ACC112 (cell line): ENCODE results near the gene SLC8B1.

Source experiments
- H2AFZ ChIP-seq: fragments of 200-600 bp; sonication (generic); one replicate; pipeline ENCODE4 v1.6.0; 2017; ENCODE audit warnings: antibody characterized with exemption, low read length; ENCODE audit not compliant: unreplicated experiment
- H3K27ac ChIP-seq: fragments of 200-600 bp; sonication (generic); 2 replicates; pipeline ENCODE4 v1.5.1; 2014; ENCODE audit warnings: low read depth, mild to moderate bottlenecking, antibody characterized with exemption, low read length, moderate library complexity
- H3K27me3 ChIP-seq: fragments of 200-600 bp; sonication (generic); 2 replicates; pipeline ENCODE4 v1.6.1; 2014; ENCODE audit warnings: mild to moderate bottlenecking, antibody characterized with exemption, low read length, moderate library complexity, mixed read lengths; ENCODE audit not compliant: insufficient read depth
- H3K36me3 ChIP-seq: fragments of 200-600 bp; sonication (generic); 2 replicates; pipeline ENCODE4 v1.6.1; 2016; ENCODE audit warnings: mild to moderate bottlenecking, antibody characterized with exemption, low read length, moderate library complexity, mixed read lengths; ENCODE audit not compliant: insufficient read depth
- H3K4me1 ChIP-seq: fragments of 200-600 bp; sonication (generic); one replicate; pipeline ENCODE4 v1.6.1; 2016; ENCODE audit warnings: low read length, mixed read lengths; ENCODE audit not compliant: insufficient read depth, unreplicated experiment, control insufficient read depth
- H3K4me3 ChIP-seq: fragments of 200-600 bp; sonication (generic); 2 replicates; pipeline ENCODE4 v1.5.1; 2014; ENCODE audit warnings: mild to moderate bottlenecking, low read depth, low read length
- H3K79me2 ChIP-seq: fragments of 200-600 bp; sonication (generic); one replicate; pipeline ENCODE4 v1.6.0; 2016; ENCODE audit warnings: low read length; ENCODE audit not compliant: control insufficient read depth, unreplicated experiment, insufficient read depth

Gene SLC8B1

GRCh38 chr12:113292547-113292946 is 42.4 kb downstream of the SLC8B1 start:
- no peak overlapping the region for H2AFZ ChIP-seq
- H3K27me3 ChIP-seq, result no peaks in the 10 kb centered on the region
- peaks cover 12% of the 10 kb centered on the region for H3K4me1 ChIP-seq
- peak overlapping the region; percentile 24; the same call in 1 of the 2 replicates for H3K27ac ChIP-seq
- H3K36me3 ChIP-seq, result no peaks in the 10 kb centered on the region
- no peaks in the 10 kb centered on the region for H3K79me2 ChIP-seq
- no peak overlapping the region for H3K4me3 ChIP-seq

- Histone ChIP-seq H3K4me3 (no peak overlapping the region), H3K27me3 (no peaks in the 10 kb centered on the region), H3K79me2 (no peaks in the 10 kb centered on the region), H3K27ac (peak overlapping the region; percentile 24; the same call in 1 of the 2 replicates), H3K36me3 (no peaks in the 10 kb centered on the region), H2AFZ (no peak overlapping the region), H3K4me1 (peaks cover 12% of the 10 kb centered on the region)
Measured at GRCh38 chr12:113292091-113292490, 42.8 kb downstream of the SLC8B1 start.

GRCh38 chr12:113291586-113291985 is 43.3 kb downstream of the SLC8B1 start:
- Histone ChIP-seq H3K79me2 (no peaks in the 10 kb centered on the region), H3K36me3 (no peaks in the 10 kb centered on the region), H3K4me3 (no peak overlapping the region), H3K4me1 (peaks cover 12% of the 10 kb centered on the region), H3K27me3 (no peaks in the 10 kb centered on the region), H2AFZ (no peak overlapping the region), H3K27ac (peak overlapping the region; percentile 5; the same call in 1 of the 2 replicates)

GRCh38 chr12:113290506-113290905 is 44.4 kb downstream of the SLC8B1 start:
- no peak overlapping the region for H3K4me3 ChIP-seq
- H3K36me3 ChIP-seq, result no peaks in the 10 kb centered on the region
- H3K4me1 ChIP-seq, result peaks cover 12% of the 10 kb centered on the region
- H3K27ac ChIP-seq, result no peak overlapping the region
- H2AFZ ChIP-seq, result no peak overlapping the region
- no peaks in the 10 kb centered on the region for H3K27me3 ChIP-seq
- H3K79me2 ChIP-seq, result no peaks in the 10 kb centered on the region

- Histone ChIP-seq H3K27me3 (no peaks in the 10 kb centered on the region), H3K4me1 (peaks cover 12% of the 10 kb centered on the region), H3K4me3 (no peak overlapping the region), H3K79me2 (no peaks in the 10 kb centered on the region), H2AFZ (no peak overlapping the region), H3K36me3 (no peaks in the 10 kb centered on the region), H3K27ac (no peak overlapping the region)
Measured at GRCh38 chr12:113289361-113289760, 45.5 kb downstream of the SLC8B1 start.

GRCh38 chr12:113287899-113288282 is 47.0 kb downstream of the SLC8B1 start:
- Histone ChIP-seq H3K4me3 (no peak overlapping the region), H3K36me3 (no peaks in the 10 kb centered on the region), H3K79me2 (no peaks in the 10 kb centered on the region), H3K4me1 (peaks cover 12% of the 10 kb centered on the region), H2AFZ (no peak overlapping the region), H3K27me3 (no peaks in the 10 kb centered on the region), H3K27ac (no peak overlapping the region)

- Histone ChIP-seq H3K79me2 (no peaks in the 10 kb centered on the region), H2AFZ (no peak overlapping the region), H3K27ac (no peak overlapping the region), H3K36me3 (no peaks in the 10 kb centered on the region), H3K4me1 (peaks cover 9% of the 10 kb centered on the region), H3K4me3 (no peak overlapping the region), H3K27me3 (no peaks in the 10 kb centered on the region)
Measured at GRCh38 chr12:113287146-113287898, 47.6 kb downstream of the SLC8B1 start.

- Histone ChIP-seq H3K36me3 (no peaks in the 10 kb centered on the region), H2AFZ (no peak overlapping the region), H3K4me1 (peaks cover 3% of the 10 kb centered on the region), H3K27me3 (no peaks in the 10 kb centered on the region), H3K79me2 (no peaks in the 10 kb centered on the region), H3K4me3 (no peak overlapping the region), H3K27ac (no peak overlapping the region)
Measured at GRCh38 chr12:113286712-113287111, 48.2 kb downstream of the SLC8B1 start.

GRCh38 chr12:113285679-113286610 is 49.0 kb downstream of the SLC8B1 start:
- Histone ChIP-seq H3K36me3 (no peaks in the 10 kb centered on the region), H2AFZ (no peak overlapping the region), H3K4me1 (no peaks in the 10 kb centered on the region), H3K27me3 (no peaks in the 10 kb centered on the region), H3K79me2 (no peaks in the 10 kb centered on the region), H3K4me3 (no peak overlapping the region), H3K27ac (no peak overlapping the region)

GRCh38 chr12:113284751-113285150 is 50.2 kb downstream of the SLC8B1 start:
- H3K4me1 ChIP-seq, result no peaks in the 10 kb centered on the region
- H3K36me3 ChIP-seq, result no peaks in the 10 kb centered on the region
- H3K79me2 ChIP-seq, result no peaks in the 10 kb centered on the region
- H3K27ac ChIP-seq, result no peak overlapping the region
- no peaks in the 10 kb centered on the region for H3K27me3 ChIP-seq
- no peak overlapping the region for H2AFZ ChIP-seq
- H3K4me3 ChIP-seq, result no peak overlapping the region
